Thoracic aorta endothelial cell (primary cell): Measurements from ENCODE around the gene TFB2M. TPM values are rescaled to one million over a fixed set of nuclear protein-coding genes. Genes with fewer than 3 reads are reported as not detected.

Experiments
- small RNA-seq: library from RNA; depleted of rRNA; stranded (forward); fragments of <200 nt; gene quantifications from one replicate; pipeline ENCODE3, GENCODE V24; 2012
- total RNA-seq: library from RNA; depleted of rRNA; stranded (reverse); fragments of >200 nt; gene quantifications from 2 replicates; pipeline ENCODE4 v1.2.3, GENCODE V29; 2012

Gene TFB2M, protein sequence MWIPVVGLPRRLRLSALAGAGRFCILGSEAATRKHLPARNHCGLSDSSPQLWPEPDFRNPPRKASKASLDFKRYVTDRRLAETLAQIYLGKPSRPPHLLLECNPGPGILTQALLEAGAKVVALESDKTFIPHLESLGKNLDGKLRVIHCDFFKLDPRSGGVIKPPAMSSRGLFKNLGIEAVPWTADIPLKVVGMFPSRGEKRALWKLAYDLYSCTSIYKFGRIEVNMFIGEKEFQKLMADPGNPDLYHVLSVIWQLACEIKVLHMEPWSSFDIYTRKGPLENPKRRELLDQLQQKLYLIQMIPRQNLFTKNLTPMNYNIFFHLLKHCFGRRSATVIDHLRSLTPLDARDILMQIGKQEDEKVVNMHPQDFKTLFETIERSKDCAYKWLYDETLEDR
- 28.7 and 29.9 TPM in 2 replicates for total RNA-seq

DNA sequence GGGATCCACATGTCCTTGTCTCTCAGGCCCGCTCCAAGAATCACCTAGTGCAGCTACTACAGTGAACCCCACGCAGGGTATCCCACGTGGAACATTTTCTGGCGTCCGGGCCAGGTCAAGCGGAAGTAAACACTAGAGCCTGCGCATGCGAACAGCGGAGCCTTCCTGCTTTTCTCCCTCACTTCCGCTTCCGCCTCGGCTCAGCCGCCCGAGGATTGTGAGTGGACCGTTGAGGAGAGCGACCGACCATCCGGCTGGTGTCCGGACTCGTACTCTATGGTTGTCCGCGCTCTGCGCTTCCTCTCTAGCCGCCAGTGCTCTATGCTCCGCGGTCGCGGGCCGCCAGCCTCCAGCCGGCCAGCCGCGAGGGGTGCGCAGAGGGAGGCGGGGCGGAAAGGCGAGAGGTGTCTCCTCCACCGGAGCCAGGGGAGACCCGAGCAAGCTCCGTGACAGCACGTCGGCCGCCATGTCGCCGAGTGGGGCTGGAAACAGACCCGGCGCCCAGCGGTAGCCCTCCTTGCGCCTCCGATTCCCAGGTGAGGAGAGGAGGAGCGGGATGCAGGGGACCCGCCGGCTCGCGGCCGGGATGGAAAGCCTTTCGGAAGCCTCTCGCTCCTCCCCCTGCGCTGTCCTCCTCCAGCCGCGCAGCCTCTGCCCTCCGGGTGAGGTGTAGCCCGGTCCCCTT is at the start of gene TFB2M, which contains the start of gene CNST:
TFB2M (minus strand) TSS at position 134 of the 685 bp plus-strand sequence; CDS start at position 11, 123 bp downstream.
CNST (plus strand) TSS at position 329 of the 685 bp plus-strand sequence. CDS start 25,107 bp downstream, outside the sequence.

DNA sequence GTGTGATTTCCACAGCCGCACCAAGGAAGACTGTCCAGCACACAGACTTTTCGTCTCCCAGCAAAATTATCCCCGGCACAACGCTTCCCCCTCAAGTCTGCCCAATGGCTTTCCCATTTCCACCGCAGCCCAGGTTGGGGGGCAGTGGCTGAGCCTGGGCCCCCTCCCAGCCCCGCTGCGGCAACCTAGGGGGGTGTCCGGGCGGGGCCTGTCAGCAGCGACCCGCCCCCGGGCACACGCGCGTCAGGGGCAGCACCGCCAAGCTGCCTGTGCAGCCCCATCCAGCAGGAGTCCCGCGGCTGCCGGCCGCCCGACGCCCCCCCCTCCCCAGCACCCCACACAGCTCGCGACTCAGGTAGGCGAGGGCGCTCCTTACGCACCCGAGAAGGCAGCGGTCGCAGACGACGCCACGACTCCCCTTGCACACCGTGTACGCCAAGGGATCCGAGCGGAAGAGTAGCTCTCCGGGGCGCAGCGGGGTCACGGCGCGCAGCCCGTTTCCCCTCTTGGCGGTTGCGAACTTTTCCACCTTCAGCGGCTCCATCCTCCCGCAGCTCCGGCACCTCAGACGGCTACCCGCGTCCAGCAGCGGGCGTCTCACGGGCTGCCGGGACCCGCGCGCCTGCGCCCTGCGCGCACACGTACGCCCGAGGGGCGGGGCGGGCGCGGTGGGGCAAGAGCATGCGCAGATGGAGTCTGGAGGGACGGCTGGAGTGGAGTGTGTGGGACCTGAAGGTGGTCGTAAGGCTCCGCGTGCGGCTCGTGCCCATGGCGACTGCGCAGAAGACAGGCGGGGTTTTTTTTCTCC is 59.2 kb downstream of the TFB2M start, which contains the start of gene SMYD3:
SMYD3 (minus strand) TSS at position 606 of the 808 bp plus-strand sequence.

Small RNA genes within 50 kb of the gene (small RNA-seq; reads per million reads assigned to genes)
- gene AL356583.2: not detected

Other genes starting within 250 kb of the TFB2M start
- gene SMYD3, start 59.0 kb downstream of the TFB2M start, total RNA-seq: 26.9 and 27.0 TPM in 2 replicates
- 18.8 and 19.0 TPM in 2 replicates for gene CNST, start 195 bp upstream of the TFB2M start, total RNA-seq
- gene SCCPDH, start 158.1 kb upstream of the TFB2M start, total RNA-seq: 55.9 and 56.5 TPM in 2 replicates